DMS53 treated with DMSO at 0.1 percent for 48 hours (cell line): ENCODE results near the gene METTL2A.
A peak's percentile ranks its signal among the peaks of the same experiment; 100 is the strongest.
"Not testable (repeated sequence)": the region's sequence is repeated elsewhere in the genome, so short reads cannot be mapped to it uniquely, and the experiment has no call there.

Experiments used
- DNase-seq: peaks from one replicate; lab custom pipeline; 2025; ENCODE audit not compliant: unreplicated experiment; lab: John Stamatoyannopoulos, UW

The METTL2A gene

GRCh38 chr17:62423647-62424461 lies at the start of gene METTL2A:
Gene METTL2A (plus strand): TSS chr17:62423897. CDS start chr17:62423903, 6 bp downstream.
- DNase-seq, result peak; percentile 66

DNA sequence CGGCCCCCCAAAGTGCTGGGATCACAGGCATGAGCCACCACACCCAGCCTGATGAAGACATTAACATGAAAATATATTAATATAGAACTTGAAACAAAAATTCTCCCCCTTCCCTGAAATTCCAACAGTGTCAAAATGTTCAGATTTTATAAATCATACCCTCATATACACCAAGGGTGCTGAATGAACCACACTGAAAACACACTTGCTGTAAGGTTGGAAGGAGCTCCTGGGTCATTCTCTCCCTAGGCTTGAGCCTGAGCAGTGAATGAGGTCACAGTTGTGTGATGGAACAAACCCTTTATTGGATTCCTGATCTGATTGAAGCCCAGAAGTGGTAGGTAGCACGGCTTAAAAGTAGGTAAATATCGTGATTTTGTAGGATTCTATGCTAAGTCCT lies 43.4 kb upstream of the METTL2A start, which contains the start of gene EFCAB3:
Gene EFCAB3 (plus strand): TSS at position 301 of the 400 bp plus-strand sequence. CDS start 2,427 bp downstream, outside the sequence.
- no peak for DNase-seq

- no peak for DNase-seq
These were observed 42.1 kb upstream of the METTL2A start for GRCh38 chr17:62381561-62381960.

GRCh38 chr17:62388856-62389255 lies 34.8 kb upstream of the METTL2A start:
- no peak for DNase-seq

- no peak for DNase-seq
These were observed 30.8 kb upstream of the METTL2A start for GRCh38 chr17:62392908-62393307.

- no peak for DNase-seq
These were observed 24.8 kb upstream of the METTL2A start for GRCh38 chr17:62398891-62399290.

- DNase-seq, result no peak
These were observed 18.2 kb upstream of the METTL2A start for GRCh38 chr17:62405451-62405850.

GRCh38 chr17:62413090-62413489 lies 10.6 kb upstream of the METTL2A start:
- not testable (repeated sequence) for DNase-seq

DNA sequence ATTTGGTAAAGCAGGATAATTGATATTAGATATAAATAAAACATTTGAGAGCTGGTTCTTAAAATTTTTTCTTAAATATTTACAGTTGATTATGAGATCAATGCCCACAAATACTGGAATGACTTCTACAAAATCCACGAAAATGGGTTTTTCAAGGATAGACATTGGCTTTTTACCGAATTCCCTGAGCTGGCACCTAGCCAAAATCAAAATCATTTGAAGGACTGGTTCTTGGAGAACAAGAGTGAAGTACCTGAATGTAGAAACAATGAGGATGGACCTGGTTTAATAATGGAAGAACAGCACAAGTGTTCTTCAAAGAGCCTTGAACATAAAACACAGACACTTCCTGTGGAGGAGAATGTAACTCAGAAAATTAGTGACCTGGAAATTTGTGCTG lies 2.5 kb downstream of the METTL2A start:
- not testable (repeated sequence) for DNase-seq

GRCh38 chr17:62435251-62435650 lies 11.6 kb downstream of the METTL2A start:
- not testable (repeated sequence) for DNase-seq

GRCh38 chr17:62441181-62441580 lies 17.5 kb downstream of the METTL2A start:
- not testable (repeated sequence) for DNase-seq

DNA sequence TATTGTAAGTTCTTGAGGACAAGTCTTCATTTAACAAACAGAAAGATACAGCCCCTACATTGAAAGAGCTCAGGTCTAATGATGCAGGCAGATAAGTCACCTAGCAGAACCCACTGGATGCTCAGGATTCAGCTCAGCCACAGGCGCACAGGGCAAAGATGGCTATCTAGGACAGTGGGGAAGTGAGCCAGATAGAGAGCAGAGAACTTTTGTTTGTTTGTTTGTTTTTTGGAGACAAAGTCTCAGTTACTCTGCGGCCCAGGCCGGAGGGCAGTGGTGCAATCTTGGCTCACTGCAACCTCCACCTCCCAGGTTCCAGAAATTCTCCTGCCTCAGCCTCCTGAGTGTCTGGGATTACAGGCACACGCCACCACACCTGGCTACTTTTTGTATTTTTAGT lies 20.4 kb downstream of the METTL2A start:
- DNase-seq, result no peak

DNA sequence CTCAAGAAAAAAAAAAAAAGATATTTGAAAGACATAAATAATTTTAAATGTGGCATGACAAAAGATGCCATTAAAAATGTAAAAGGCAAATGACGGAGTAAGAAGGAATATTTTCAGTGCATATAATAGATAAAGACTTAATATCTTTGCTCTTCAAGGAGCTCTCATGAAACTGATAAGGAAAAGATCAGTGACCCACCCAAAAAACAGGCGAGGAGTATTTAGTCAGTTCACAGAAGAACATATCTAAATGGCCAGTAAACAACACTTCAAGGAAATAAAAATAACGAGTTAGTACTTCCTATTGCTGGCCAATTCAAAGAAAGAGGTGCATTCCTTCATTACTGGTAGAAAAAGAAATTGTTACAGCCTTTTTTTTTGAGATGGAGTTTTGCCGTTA lies 22.1 kb downstream of the METTL2A start:
- DNase-seq, result not testable (repeated sequence)

DNA sequence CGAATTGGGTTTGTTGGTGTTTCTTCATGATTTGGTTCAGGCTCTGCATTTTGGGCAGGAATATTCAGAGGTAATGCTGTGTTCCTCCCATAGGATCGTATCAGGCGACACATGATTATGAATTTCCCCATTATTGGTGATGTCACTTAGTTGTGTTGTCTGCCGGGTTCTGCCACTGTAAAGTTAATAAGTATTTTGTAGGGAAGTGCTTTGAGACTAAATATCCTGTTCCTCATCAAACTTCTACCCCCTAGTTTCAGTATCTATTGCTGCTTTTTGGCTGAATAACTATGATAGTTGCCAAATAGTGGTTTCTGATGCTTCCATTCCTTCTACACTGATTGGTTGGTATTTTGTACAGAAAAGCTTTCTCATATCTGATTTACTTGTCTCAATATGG lies 28.5 kb downstream of the METTL2A start:
- not testable (repeated sequence) for DNase-seq

- DNase-seq, result not testable (repeated sequence)
These were observed 29.3 kb downstream of the METTL2A start for GRCh38 chr17:62453041-62453440.

DNA sequence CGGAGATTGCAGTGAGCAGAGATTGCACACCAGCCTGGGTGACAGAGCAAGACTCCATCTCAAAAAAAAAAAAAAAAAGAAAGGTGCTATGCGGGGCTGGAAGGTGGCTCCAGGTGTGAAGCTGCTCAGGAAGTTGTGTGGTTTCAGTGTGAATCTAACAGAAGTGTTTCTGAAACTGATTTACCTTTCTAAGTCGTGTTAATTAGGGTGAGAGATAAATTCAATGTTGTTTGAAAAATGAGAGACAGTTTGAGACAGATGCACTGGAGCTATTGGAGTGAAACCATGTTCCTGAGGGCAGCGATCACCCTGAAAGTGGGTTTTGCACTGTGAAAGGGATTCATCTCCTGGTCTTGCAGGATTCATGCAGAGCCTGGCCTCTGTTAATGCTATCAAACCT lies 30.0 kb downstream of the METTL2A start:
- DNase-seq, result not testable (repeated sequence)

DNA sequence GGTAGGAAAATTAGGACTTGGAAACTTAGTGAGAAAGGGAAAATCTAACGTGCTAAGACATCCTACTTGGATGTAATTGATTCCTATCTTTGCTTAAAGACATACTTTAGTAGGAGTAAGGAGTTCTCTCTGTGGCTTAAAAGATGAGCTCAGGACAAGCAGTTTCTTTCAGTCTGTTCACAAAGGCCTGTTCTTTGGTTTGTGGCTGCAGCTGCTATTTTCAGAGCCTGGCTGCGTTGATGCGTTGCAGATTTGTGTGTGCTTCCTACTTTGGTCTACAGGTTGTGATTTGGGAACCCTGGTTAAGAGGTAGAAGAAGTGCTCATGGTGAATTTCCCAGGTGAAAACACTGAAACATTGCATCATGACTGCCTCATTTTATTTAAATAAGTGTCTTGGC lies 30.4 kb downstream of the METTL2A start:
- DNase-seq, result not testable (repeated sequence)

DNA sequence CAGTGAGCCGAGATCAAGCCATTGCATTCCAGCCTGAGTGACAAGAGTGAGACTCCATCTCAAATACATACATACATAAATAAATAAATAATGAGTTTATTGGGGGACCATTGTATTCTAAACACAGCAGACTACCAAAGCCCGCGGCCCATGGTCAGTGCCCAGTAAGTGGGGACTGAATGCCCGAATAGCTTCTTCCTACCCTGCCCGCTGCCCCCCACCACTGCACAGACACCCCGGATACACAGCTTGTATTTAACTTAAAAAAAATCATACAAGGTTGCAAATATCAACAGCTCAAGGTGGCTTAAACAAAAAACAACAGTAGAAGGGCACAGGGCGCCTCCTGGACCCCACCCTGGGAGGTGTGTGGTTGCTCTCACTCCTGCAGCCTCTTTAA lies 32.3 kb downstream of the METTL2A start:
- no peak for DNase-seq

DNA sequence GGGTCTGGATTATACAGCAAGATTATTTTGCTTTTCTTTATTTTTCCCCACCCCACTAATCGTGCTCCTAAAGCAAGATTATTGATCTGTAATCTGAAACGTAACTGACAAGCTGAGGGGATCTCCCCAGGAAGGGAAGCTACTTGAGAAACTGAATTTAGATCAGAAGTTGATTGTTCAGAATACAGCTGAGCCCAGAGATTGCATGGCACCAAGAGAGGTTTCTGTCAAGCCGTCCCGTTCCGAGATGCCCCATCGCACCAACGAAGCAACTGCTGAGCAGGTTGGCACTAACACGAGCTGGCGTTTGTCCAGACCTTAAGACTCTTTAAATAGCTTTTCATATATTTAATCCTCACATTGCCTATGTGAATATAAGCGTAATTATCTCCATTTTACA lies 34.8 kb downstream of the METTL2A start:
- not testable (repeated sequence) for DNase-seq

DNA sequence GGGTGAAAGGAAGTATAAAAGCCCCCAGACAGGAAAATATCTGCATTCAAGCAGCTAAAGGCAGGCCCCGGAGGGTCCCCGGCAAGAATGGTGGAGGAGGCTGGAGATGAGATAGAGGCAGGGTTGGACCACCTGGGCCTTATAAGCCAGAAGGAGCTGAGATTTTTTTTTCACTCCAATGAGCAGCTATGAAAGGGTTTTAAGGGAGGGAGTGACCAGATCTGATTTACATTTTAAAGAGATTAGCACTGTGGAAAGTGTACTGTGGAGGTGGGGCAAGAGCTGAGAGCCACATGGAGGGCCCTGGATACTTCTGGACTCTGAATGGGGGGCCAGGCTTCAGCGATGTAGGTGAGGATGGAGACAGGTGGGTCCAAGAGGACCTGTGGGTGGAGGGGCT lies 40.7 kb downstream of the METTL2A start:
- not testable (repeated sequence) for DNase-seq

DNA sequence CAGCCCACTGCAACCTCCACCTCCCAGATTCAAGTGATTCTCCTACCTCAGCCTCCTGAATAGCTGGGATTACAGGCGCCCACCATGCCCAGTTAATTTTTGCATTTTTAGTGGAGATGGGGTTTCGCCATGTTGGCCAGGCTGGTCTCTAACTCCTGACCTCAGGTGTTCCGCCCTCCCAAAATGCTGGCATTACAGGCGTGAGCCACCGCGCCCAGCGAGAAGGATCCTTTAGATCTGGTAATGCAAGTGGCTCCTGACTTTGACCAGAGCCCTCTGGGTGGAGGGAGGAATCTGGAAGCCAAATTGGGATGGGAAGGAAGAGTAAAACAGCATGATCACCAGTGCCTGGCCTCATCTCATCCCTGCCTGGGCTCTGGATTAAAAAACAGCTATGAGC lies 41.6 kb downstream of the METTL2A start:
- DNase-seq, result not testable (repeated sequence)

- peak; percentile 68 for DNase-seq
These were observed 47.1 kb downstream of the METTL2A start for GRCh38 chr17:62470666-62471379.
